Measurements from ENCODE around the gene IKZF1. TPM values are rescaled to one million over a fixed set of nuclear protein-coding genes. Genes with fewer than 3 reads are reported as not detected.

Gene IKZF1
- total and polyA plus RNA-seq, 9 of the 15 experiments (the other 6 are each of a cell fraction or from before 2014, with no cell fraction given): 12.6 to 85.3 (median 44.7) TPM

DNA sequence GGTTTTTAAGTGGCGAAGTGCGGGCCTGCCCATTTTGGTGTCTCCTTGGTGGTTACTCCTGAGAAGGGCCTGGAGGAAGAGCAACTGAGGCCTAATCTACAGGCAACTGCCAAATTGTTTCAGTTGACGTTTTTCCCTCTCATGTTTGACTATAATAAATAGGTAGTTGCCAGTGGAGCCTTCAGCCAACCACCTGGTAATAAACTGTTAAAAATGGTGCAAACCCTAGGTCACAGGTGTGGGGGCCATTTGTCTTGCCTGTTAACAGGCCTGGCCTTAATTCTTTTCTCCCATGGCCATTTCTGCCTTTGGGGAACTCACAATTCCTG is 3.7 kb downstream of the IKZF1 start:
- POLR2A ChIA-PET: interaction anchor here (0.8 to 1.4 kb wide), 2 partner anchors 32 to 43 kb away, joined by 3 to 4 read pairs; no protein-coding TSS in a partner anchor
- FAIRE-seq: no peak
- TF ChIP-seq ZNF668 (CRISPR knock-in tag; IDR thresholded peaks at IDR 0.05) (no peak), RBM14 (IDR thresholded peaks at IDR 0.05; ENCODE audit: borderline replicate concordance, insufficient read depth, low read depth, low read length) (no peak), HDGF (IDR thresholded peaks at IDR 0.05) (no peak), NONO (IDR thresholded peaks at IDR 0.05; ENCODE audit: low read depth in 2 of 2, low read length in 1 of 2) (no peak), NCOR1 (IDR thresholded peaks at IDR 0.05) (no peak)
- TF ChIP-seq, protein P1, sequence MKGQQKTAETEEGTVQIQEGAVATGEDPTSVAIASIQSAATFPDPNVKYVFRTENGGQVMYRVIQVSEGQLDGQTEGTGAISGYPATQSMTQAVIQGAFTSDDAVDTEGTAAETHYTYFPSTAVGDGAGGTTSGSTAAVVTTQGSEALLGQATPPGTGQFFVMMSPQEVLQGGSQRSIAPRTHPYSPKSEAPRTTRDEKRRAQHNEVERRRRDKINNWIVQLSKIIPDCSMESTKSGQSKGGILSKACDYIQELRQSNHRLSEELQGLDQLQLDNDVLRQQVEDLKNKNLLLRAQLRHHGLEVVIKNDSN (CRISPR knock-in tag; IDR thresholded peaks at IDR 0.05): no peak
- TF ChIP-seq, protein P2, sequence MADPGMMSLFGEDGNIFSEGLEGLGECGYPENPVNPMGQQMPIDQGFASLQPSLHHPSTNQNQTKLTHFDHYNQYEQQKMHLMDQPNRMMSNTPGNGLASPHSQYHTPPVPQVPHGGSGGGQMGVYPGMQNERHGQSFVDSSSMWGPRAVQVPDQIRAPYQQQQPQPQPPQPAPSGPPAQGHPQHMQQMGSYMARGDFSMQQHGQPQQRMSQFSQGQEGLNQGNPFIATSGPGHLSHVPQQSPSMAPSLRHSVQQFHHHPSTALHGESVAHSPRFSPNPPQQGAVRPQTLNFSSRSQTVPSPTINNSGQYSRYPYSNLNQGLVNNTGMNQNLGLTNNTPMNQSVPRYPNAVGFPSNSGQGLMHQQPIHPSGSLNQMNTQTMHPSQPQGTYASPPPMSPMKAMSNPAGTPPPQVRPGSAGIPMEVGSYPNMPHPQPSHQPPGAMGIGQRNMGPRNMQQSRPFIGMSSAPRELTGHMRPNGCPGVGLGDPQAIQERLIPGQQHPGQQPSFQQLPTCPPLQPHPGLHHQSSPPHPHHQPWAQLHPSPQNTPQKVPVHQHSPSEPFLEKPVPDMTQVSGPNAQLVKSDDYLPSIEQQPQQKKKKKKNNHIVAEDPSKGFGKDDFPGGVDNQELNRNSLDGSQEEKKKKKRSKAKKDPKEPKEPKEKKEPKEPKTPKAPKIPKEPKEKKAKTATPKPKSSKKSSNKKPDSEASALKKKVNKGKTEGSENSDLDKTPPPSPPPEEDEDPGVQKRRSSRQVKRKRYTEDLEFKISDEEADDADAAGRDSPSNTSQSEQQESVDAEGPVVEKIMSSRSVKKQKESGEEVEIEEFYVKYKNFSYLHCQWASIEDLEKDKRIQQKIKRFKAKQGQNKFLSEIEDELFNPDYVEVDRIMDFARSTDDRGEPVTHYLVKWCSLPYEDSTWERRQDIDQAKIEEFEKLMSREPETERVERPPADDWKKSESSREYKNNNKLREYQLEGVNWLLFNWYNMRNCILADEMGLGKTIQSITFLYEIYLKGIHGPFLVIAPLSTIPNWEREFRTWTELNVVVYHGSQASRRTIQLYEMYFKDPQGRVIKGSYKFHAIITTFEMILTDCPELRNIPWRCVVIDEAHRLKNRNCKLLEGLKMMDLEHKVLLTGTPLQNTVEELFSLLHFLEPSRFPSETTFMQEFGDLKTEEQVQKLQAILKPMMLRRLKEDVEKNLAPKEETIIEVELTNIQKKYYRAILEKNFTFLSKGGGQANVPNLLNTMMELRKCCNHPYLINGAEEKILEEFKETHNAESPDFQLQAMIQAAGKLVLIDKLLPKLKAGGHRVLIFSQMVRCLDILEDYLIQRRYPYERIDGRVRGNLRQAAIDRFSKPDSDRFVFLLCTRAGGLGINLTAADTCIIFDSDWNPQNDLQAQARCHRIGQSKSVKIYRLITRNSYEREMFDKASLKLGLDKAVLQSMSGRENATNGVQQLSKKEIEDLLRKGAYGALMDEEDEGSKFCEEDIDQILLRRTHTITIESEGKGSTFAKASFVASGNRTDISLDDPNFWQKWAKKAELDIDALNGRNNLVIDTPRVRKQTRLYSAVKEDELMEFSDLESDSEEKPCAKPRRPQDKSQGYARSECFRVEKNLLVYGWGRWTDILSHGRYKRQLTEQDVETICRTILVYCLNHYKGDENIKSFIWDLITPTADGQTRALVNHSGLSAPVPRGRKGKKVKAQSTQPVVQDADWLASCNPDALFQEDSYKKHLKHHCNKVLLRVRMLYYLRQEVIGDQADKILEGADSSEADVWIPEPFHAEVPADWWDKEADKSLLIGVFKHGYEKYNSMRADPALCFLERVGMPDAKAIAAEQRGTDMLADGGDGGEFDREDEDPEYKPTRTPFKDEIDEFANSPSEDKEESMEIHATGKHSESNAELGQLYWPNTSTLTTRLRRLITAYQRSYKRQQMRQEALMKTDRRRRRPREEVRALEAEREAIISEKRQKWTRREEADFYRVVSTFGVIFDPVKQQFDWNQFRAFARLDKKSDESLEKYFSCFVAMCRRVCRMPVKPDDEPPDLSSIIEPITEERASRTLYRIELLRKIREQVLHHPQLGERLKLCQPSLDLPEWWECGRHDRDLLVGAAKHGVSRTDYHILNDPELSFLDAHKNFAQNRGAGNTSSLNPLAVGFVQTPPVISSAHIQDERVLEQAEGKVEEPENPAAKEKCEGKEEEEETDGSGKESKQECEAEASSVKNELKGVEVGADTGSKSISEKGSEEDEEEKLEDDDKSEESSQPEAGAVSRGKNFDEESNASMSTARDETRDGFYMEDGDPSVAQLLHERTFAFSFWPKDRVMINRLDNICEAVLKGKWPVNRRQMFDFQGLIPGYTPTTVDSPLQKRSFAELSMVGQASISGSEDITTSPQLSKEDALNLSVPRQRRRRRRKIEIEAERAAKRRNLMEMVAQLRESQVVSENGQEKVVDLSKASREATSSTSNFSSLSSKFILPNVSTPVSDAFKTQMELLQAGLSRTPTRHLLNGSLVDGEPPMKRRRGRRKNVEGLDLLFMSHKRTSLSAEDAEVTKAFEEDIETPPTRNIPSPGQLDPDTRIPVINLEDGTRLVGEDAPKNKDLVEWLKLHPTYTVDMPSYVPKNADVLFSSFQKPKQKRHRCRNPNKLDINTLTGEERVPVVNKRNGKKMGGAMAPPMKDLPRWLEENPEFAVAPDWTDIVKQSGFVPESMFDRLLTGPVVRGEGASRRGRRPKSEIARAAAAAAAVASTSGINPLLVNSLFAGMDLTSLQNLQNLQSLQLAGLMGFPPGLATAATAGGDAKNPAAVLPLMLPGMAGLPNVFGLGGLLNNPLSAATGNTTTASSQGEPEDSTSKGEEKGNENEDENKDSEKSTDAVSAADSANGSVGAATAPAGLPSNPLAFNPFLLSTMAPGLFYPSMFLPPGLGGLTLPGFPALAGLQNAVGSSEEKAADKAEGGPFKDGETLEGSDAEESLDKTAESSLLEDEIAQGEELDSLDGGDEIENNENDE (IDR thresholded peaks at IDR 0.05; ENCODE audit: low read depth, low read length): no peak
- TF ChIP-seq, protein P3, sequence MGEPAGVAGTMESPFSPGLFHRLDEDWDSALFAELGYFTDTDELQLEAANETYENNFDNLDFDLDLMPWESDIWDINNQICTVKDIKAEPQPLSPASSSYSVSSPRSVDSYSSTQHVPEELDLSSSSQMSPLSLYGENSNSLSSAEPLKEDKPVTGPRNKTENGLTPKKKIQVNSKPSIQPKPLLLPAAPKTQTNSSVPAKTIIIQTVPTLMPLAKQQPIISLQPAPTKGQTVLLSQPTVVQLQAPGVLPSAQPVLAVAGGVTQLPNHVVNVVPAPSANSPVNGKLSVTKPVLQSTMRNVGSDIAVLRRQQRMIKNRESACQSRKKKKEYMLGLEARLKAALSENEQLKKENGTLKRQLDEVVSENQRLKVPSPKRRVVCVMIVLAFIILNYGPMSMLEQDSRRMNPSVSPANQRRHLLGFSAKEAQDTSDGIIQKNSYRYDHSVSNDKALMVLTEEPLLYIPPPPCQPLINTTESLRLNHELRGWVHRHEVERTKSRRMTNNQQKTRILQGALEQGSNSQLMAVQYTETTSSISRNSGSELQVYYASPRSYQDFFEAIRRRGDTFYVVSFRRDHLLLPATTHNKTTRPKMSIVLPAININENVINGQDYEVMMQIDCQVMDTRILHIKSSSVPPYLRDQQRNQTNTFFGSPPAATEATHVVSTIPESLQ (CRISPR knock-in tag; IDR thresholded peaks at IDR 0.05): no peak

More for the DNA sequence above, 3.7 kb downstream of the IKZF1 start:
- in situ Hi-C loops (cut with MboI): loop anchor here (5.0 kb wide), 1 partner anchor 101 kb away; no protein-coding TSS in a partner anchor
- peaks cover 6% of the 10 kb centered on the region; the same call in 2 of the 3 replicates for H3K36me3 ChIP-seq (ENCODE audit: control insufficient read depth, insufficient read depth, low read length)
- peak overlapping the region; percentile 80 for H3K27ac ChIP-seq (ENCODE audit: extremely low read depth, low read depth, low read length)
- WGBS (ENCODE audit: insufficient coverage, low coverage, missing lambda C conversion rate): 13% methylated on average over 3 of the region's 3 CpGs
- no peaks in the 10 kb centered on the region for H3K27me3 ChIP-seq (ENCODE audit: control insufficient read depth in 2 of 2, insufficient read depth in 2 of 2, low read length in 2 of 2)
- no TSS peak for BruUV-seq (replicated peaks)
- no peaks in the 10 kb centered on the region for H3K9me1 ChIP-seq (ENCODE audit: control insufficient read depth, insufficient read depth, low read length)
- H3K4me1 ChIP-seq (replicated peaks in 1 of 2; ENCODE audit: control insufficient read depth in 2 of 2, insufficient read depth in 2 of 2, low read length in 2 of 2): peaks cover 21 to 45% of the 10 kb centered on the region in 2 experiments
- peak overlapping the region; percentile 70 for H3K4me3 ChIP-seq
- H3K9me3 ChIP-seq (replicated peaks; ENCODE audit: control insufficient read depth, insufficient read depth, low read depth, low read length): no peaks in the 10 kb centered on the region
- DNase-seq (ENCODE audit: extremely low read depth in 1 of 4, low spot score in 3 of 4) (no peak), ATAC-seq (peak; percentile 0; the same call in 1 of the 3 replicates)
- no peaks in the 10 kb centered on the region for H4K20me1 ChIP-seq (replicated peaks; ENCODE audit: control insufficient read depth, insufficient read depth, low read length)
- peak overlapping the region; percentile 46 for H2AFZ ChIP-seq (ENCODE audit: low read depth, low read length)
- H3K9ac ChIP-seq (ENCODE audit: insufficient read depth in 1 of 2, low read depth in 2 of 2, low read length in 2 of 2): peak overlapping the region; percentile 78 to 89; a peak in 3 of 4 replicates
- peaks cover 88% of the 10 kb centered on the region for H3K79me2 ChIP-seq (ENCODE audit: control insufficient read depth, insufficient read depth, low read length)
- intact Hi-C loops (cut with micrococcal nuclease): loop anchor here (5.0 kb wide), 2 partner anchors 81 to 109 kb away; no protein-coding TSS in a partner anchor
- CTCF ChIA-PET (ENCODE audit: low intra/inter-chr PET ratio): no interaction called here
- H3K4me2 ChIP-seq (ENCODE audit: insufficient read depth, low read length): peak overlapping the region; percentile 92
